ENCODE measurements around the gene GNLY. TPM values are rescaled to one million over a fixed set of nuclear protein-coding genes. Genes with fewer than 3 reads are reported as not detected.

Gene GNLY
- total and polyA plus RNA-seq, 2 of the 4 experiments (the other 2 are of a cell fraction), result not detected

Small RNAs within 50 kb of the gene (microRNA-seq; reads per million reads assigned to microRNA genes)
- gene RNU1-38P (ENCODE audit: insufficient read depth, insufficient read length), result not detected

Small RNAs within 50 kb of the gene (small RNA-seq; reads per million reads assigned to genes)
- gene RNU1-38P, result 0 to 9.6 (median 0.14) reads per million in 5 experiments

Other genes with a start within 250 kb of the GNLY start
- gene MAT2A, start 155.2 kb upstream of the GNLY start, total RNA-seq (2012; rRNA removed), result 94.1 and 98.9 TPM in 2 replicates
- 158 and 223 TPM in 2 replicates for gene MAT2A, start 155.2 kb upstream of the GNLY start, polyA plus RNA-seq (2012; rRNA removed)
- 31.9 and 35.0 TPM in 2 replicates for gene GGCX, start 132.9 kb upstream of the GNLY start, total RNA-seq (2012; rRNA removed)
- 37.0 and 39.4 TPM in 2 replicates for gene GGCX, start 132.9 kb upstream of the GNLY start, polyA plus RNA-seq (2012; rRNA removed)
- gene VAMP8, start 116.8 kb upstream of the GNLY start, total RNA-seq (2012; rRNA removed), result 0.83 and 0.90 TPM in 2 replicates
- 1.7 and 1.9 TPM in 2 replicates for gene VAMP8, start 116.8 kb upstream of the GNLY start, polyA plus RNA-seq (2012; rRNA removed)
- gene VAMP5, start 109.9 kb upstream of the GNLY start, total RNA-seq (2012; rRNA removed), result 13.8 and 27.8 TPM in 2 replicates
- gene VAMP5, start 109.9 kb upstream of the GNLY start, polyA plus RNA-seq (2012; rRNA removed), result 103 and 121 TPM in 2 replicates
- gene RNF181, start 98.6 kb upstream of the GNLY start, total RNA-seq (2012; rRNA removed), result 326 and 498 TPM in 2 replicates
- 438 and 481 TPM in 2 replicates for gene RNF181, start 98.6 kb upstream of the GNLY start, polyA plus RNA-seq (2012; rRNA removed)
- gene TMEM150A, start 91.7 kb upstream of the GNLY start, total RNA-seq (2012; rRNA removed), result 4.7 and 4.8 TPM in 2 replicates
- gene TMEM150A, start 91.7 kb upstream of the GNLY start, polyA plus RNA-seq (2012; rRNA removed), result 16.3 and 19.1 TPM in 2 replicates
- 5.8 and 6.8 TPM in 2 replicates for gene C2orf68, start 82.3 kb upstream of the GNLY start, total RNA-seq (2012; rRNA removed)
- 6.7 and 10.1 TPM in 2 replicates for gene C2orf68, start 82.3 kb upstream of the GNLY start, polyA plus RNA-seq (2012; rRNA removed)
- gene USP39, start 78.2 kb upstream of the GNLY start, total RNA-seq (2012; rRNA removed), result 48.0 and 71.7 TPM in 2 replicates
- 39.4 and 40.5 TPM in 2 replicates for gene USP39, start 78.2 kb upstream of the GNLY start, polyA plus RNA-seq (2012; rRNA removed)
- gene SFTPB, start 26.2 kb upstream of the GNLY start, total RNA-seq (2012; rRNA removed), result not detected in 2 replicates
- gene SFTPB, start 26.2 kb upstream of the GNLY start, polyA plus RNA-seq (2012; rRNA removed), result not detected in 2 replicates
- 7.8 and 7.9 TPM in 2 replicates for gene ATOH8, start 59.6 kb downstream of the GNLY start, total RNA-seq (2012; rRNA removed)
- gene ATOH8, start 59.6 kb downstream of the GNLY start, polyA plus RNA-seq (2012; rRNA removed), result 9.0 and 11.2 TPM in 2 replicates
- gene ST3GAL5, start 194.6 kb downstream of the GNLY start, total RNA-seq (2012; rRNA removed), result 16.8 and 18.6 TPM in 2 replicates
- gene ST3GAL5, start 194.6 kb downstream of the GNLY start, polyA plus RNA-seq (2012; rRNA removed), result 19.2 and 21.0 TPM in 2 replicates

All from IMR-90 (cell line).